ENCODE measurements around the gene BMP10. TPM values are rescaled to one million over a fixed set of nuclear protein-coding genes. Genes with fewer than 3 reads are reported as not detected.

BMP10 gene
- total RNA-seq, 1 experiment from 2014 or later, result not detected

DNA sequence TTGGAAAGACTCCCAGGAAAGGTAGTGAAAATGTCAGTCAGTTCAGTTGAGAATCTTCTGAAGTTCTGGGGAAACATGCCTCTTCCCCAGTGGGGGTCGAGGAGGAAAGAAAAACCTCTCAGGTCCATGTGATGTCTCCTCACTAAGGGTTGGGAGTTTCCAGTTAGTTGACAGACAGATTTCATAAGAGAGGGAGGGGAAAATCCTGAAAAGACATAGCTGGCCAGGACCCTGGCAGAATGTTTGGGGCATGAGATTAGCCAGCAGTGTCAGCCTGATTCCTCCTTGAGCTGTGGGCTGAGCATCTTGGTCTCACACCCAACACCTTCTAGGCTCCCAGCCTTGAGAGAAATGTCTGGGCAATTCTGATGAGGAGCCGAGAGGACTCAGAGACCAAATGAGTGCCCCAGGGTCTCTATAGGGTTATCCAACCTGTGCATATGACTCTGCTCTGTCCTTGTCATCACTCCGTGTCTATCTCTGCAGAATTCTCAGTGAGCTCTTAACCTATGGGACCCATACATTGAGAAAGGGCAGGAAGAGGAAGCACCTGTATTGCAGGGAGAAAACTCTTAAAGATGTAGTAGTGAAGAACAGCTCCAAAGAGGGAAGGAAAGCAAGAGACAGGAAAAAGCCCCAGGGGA is 13.9 kb downstream of the BMP10 start:
- Histone ChIP-seq H3K18ac (ENCODE audit: insufficient read length, low read depth, low read length) (no peak overlapping the region), H2BK15ac (ENCODE audit: low read depth, low read length) (no peak overlapping the region), H3K4me2 (ENCODE audit: insufficient read depth, insufficient read length, low read length) (no peak overlapping the region), H2BK20ac (ENCODE audit: low read depth, low read length, poor library complexity, severe bottlenecking) (no peak overlapping the region), H2BK120ac (ENCODE audit: low read depth, low read length, poor library complexity, severe bottlenecking) (no peak overlapping the region), H3K4ac (ENCODE audit: low read depth, low read length) (no peak overlapping the region), H3K23ac (ENCODE audit: insufficient read length, low read depth, low read length) (no peak overlapping the region), H3K79me2 (ENCODE audit: insufficient read depth, low read length) (no peaks in the 10 kb centered on the region), H3K9me3 (ENCODE audit: control insufficient read depth, low read depth, low read length) (no peaks in the 10 kb centered on the region), H3K27ac (ENCODE audit: insufficient read length, low read depth, low read length) (no peak overlapping the region), H3K79me1 (ENCODE audit: insufficient read depth, low read depth, low read length, poor library complexity, severe bottlenecking) (no peaks in the 10 kb centered on the region), H2AK5ac (ENCODE audit: insufficient read length, low read length) (no peak overlapping the region), H3K23me2 (ENCODE audit: insufficient read length, low read depth, low read length, poor library complexity, severe bottlenecking) (no peaks in the 10 kb centered on the region), H2BK12ac (ENCODE audit: insufficient read length, low read depth, low read length) (no peak overlapping the region), H3T11ph (ENCODE audit: low read length) (no peak overlapping the region), H3K4me1 (ENCODE audit: insufficient read depth, low read length) (no peaks in the 10 kb centered on the region; the same call in 1 of the 2 replicates), H4K5ac (ENCODE audit: insufficient read length, low read depth, low read length) (no peak overlapping the region), H4K20me1 (ENCODE audit: control insufficient read depth, insufficient read depth, insufficient read length) (no peaks in the 10 kb centered on the region), H3K14ac (ENCODE audit: insufficient read depth, low read length) (no peak overlapping the region), H4K91ac (ENCODE audit: insufficient read length, low read depth, low read length) (no peak overlapping the region), H2BK5ac (ENCODE audit: insufficient read length, low read length) (no peak overlapping the region), H3K56ac (ENCODE audit: insufficient read length, low read depth, low read length) (no peak overlapping the region), H4K8ac (replicated peaks; ENCODE audit: insufficient read length, low read depth, low read length) (no peak overlapping the region), H2AFZ (ENCODE audit: low read length) (no peak overlapping the region), H3K9ac (ENCODE audit: extremely low read depth, insufficient read length, low read length) (no peak overlapping the region), H3K27me3 (ENCODE audit: insufficient read depth, low read length) (no peaks in the 10 kb centered on the region)
- no peak overlapping the region for H3K4me3 Mint-ChIP-seq
- no peaks in the 10 kb centered on the region; the same call in 1 of the 2 replicates for H3K27me3 Mint-ChIP-seq (ENCODE audit: low read depth)
- H3K9me3 Mint-ChIP-seq, result no peaks in the 10 kb centered on the region
- no peak for DNase-seq
- peaks cover 3 to 6% of the 10 kb centered on the region in 2 experiments; a peak in 3 of 4 replicates for H3K4me1 Mint-ChIP-seq
- TF ChIP-seq, protein P1, sequence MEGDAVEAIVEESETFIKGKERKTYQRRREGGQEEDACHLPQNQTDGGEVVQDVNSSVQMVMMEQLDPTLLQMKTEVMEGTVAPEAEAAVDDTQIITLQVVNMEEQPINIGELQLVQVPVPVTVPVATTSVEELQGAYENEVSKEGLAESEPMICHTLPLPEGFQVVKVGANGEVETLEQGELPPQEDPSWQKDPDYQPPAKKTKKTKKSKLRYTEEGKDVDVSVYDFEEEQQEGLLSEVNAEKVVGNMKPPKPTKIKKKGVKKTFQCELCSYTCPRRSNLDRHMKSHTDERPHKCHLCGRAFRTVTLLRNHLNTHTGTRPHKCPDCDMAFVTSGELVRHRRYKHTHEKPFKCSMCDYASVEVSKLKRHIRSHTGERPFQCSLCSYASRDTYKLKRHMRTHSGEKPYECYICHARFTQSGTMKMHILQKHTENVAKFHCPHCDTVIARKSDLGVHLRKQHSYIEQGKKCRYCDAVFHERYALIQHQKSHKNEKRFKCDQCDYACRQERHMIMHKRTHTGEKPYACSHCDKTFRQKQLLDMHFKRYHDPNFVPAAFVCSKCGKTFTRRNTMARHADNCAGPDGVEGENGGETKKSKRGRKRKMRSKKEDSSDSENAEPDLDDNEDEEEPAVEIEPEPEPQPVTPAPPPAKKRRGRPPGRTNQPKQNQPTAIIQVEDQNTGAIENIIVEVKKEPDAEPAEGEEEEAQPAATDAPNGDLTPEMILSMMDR (conservative IDR thresholded peaks at IDR 0.05), result no peak
- H3K27ac Mint-ChIP-seq, result no peak overlapping the region
- H3K36me3 Mint-ChIP-seq (ENCODE audit: insufficient read depth in 1 of 3, low read depth in 3 of 3), result no peaks in the 10 kb centered on the region
- WGBS (ENCODE audit: extremely low coverage, insufficient read length, low lambda C conversion rate), result no CpG with 5 or more reads among the region's 3 CpGs

Data from H9 (cell line).